Head of caudate nucleus (tissue), 42 donors: ENCODE results near the gene LDLRAP1.

Experiments used
- DNase-seq, 42 donors: peaks; one replicate each; pipeline versions ENCODE4 v3.0.0 to v3.0.0-alpha.2; 2020 to 2021; ENCODE audit warnings: mixed read lengths in 7 of 42
- intact Hi-C: fragments of 100-400 bp; cut with DNase I; formaldehyde crosslinking; loops from one replicate; pipeline ENCODE4 v1.15.0; 2022

LDLRAP1 gene

GRCh38 chr1:25614501-25615171, 71.2 kb downstream of the LDLRAP1 start:
- DNase-seq = peak in 1 of 42 donors; percentile 45
- intact Hi-C loops = no loop called here

- no peak for DNase-seq
- intact Hi-C loops = no loop called here
These were observed 71.8 kb downstream of the LDLRAP1 start for GRCh38 chr1:25615172-25615541.

- intact Hi-C loops = no loop called here
- peak in 1 of 42 donors; percentile 38 for DNase-seq
These were observed 72.2 kb downstream of the LDLRAP1 start for GRCh38 chr1:25615563-25616094.

GRCh38 chr1:25616095-25616986, 72.9 kb downstream of the LDLRAP1 start, which contains the start of gene MAN1C1:
Gene MAN1C1 (plus strand): TSS chr1:25616791. CDS start chr1:25617798, 1,007 bp downstream.
- DNase-seq = peak; percentile 83 to 97 (median 92)
- intact Hi-C loops = no loop called here

GRCh38 chr1:25616987-25617624, 73.7 kb downstream of the LDLRAP1 start:
- DNase-seq = peak in 5 of 42 donors; percentile 15 to 34 (median 33)
- intact Hi-C loops = no loop called here

- intact Hi-C loops = no loop called here
These were observed 74.4 kb downstream of the LDLRAP1 start for GRCh38 chr1:25617625-25618432.

GRCh38 chr1:25618433-25618808, 75.0 kb downstream of the LDLRAP1 start:
- peak in 2 of 42 donors; percentile 15 to 40 for DNase-seq
- intact Hi-C loops = no loop called here

More at GRCh38 chr1:25617625-25618432, 74.4 kb downstream of the LDLRAP1 start:
- peak in 30 of 42 donors; percentile 8 to 63 (median 32) for DNase-seq
